Liver (tissue), 9 donors: ENCODE measurements around the gene MEP1B. TPM values are rescaled to one million over a fixed set of nuclear protein-coding genes. Genes with fewer than 3 reads are reported as not detected.
A peak's percentile ranks its signal among the peaks of the same experiment; 100 is the strongest.

Experiments
- DNase-seq: peaks from one replicate; pipeline ENCODE4 v3.0.0-alpha.2; 2017; ENCODE audit warnings: low spot score
- H3K27ac ChIP-seq, 2 donors: one replicate each; pipeline ENCODE4 v1.7.0; 2013; ENCODE audit warnings: inconsistent platforms in 2 of 2, low read length in 2 of 2, control low read depth in 1 of 2, low read depth in 1 of 2, mild to moderate bottlenecking in 1 of 2
- H3K27me3 ChIP-seq, 4 donors: one replicate each; pipeline versions ENCODE4 v1.6.1 to v1.7.0; 2013; ENCODE audit warnings: low read length in 3 of 4, inconsistent platforms in 1 of 4, mild to moderate bottlenecking in 1 of 4, moderate library complexity in 1 of 4; ENCODE audit not compliant: control insufficient read depth in 4 of 4, insufficient read depth in 4 of 4
- H3K36me3 ChIP-seq, 4 donors: one replicate each; pipeline versions ENCODE4 v1.6.1 to v1.7.0; 2013; ENCODE audit warnings: low read length in 3 of 4, mild to moderate bottlenecking in 3 of 4, low read depth in 1 of 4, moderate library complexity in 1 of 4; ENCODE audit not compliant: control insufficient read depth in 4 of 4, insufficient read depth in 3 of 4
- H3K4me1 ChIP-seq, 4 donors: one replicate each; pipeline versions ENCODE4 v1.6.1 to v1.7.0; 2013; ENCODE audit warnings: low read length in 3 of 4, mild to moderate bottlenecking in 3 of 4, moderate library complexity in 1 of 4; ENCODE audit not compliant: control insufficient read depth in 4 of 4, insufficient read depth in 4 of 4
- H3K4me3 ChIP-seq, 3 donors: one replicate each; pipeline versions ENCODE4 v1.6.1 to v1.7.0; 2013; ENCODE audit warnings: low read length in 3 of 3, control low read depth in 1 of 3, low read depth in 1 of 3, mild to moderate bottlenecking in 1 of 3
- H3K9ac ChIP-seq, 2 donors: one replicate each; pipeline ENCODE4 v1.7.0; 2013; ENCODE audit warnings: low read length in 2 of 2, mild to moderate bottlenecking in 2 of 2, moderate library complexity in 2 of 2, control low read depth in 1 of 2, low read depth in 1 of 2
- H3K9me3 ChIP-seq, 4 donors: one replicate each; pipeline versions ENCODE4 v1.6.1 to v1.7.0; 2013; ENCODE audit warnings: low read length in 3 of 4; ENCODE audit not compliant: control insufficient read depth in 4 of 4
- CTCF ChIP-seq: fragments of 150-350 bp; IDR thresholded peaks from 2 replicates; pipeline ENCODE4 v1.5.1; 2017; ENCODE audit warnings: improper control_type of control experiment, low read depth, low read length; ENCODE audit not compliant: missing input control
- EGR1 ChIP-seq, 2 donors: IDR thresholded peaks; 2 replicates each; pipeline ENCODE4 v1.6.1; 2016 to 2018; ENCODE audit warnings: antibody characterized with exemption in 2 of 2, low read depth in 2 of 2
- FOXA1 ChIP-seq: IDR thresholded peaks from 2 replicates; pipeline ENCODE4 v1.6.1; 2016; ENCODE audit warnings: antibody characterized with exemption
- FOXA2 ChIP-seq: IDR thresholded peaks from 2 replicates; pipeline ENCODE4 v1.6.1; 2016; ENCODE audit warnings: antibody characterized with exemption
- GABPA ChIP-seq, 2 donors: IDR thresholded peaks in 1 of 2; conservative IDR thresholded peaks in 1 of 2; 2 replicates each; pipeline ENCODE4 v1.6.1; 2016; ENCODE audit warnings: antibody characterized with exemption in 2 of 2, mild to moderate bottlenecking in 1 of 2, moderate library complexity in 1 of 2
- HNF4A ChIP-seq, 2 donors: conservative IDR thresholded peaks; 2 replicates each; pipeline ENCODE4 v1.6.1; 2016; ENCODE audit warnings: antibody characterized with exemption in 2 of 2, mild to moderate bottlenecking in 2 of 2
- HNF4G ChIP-seq: IDR thresholded peaks from 2 replicates; pipeline ENCODE4 v1.6.1; 2016; ENCODE audit warnings: antibody characterized with exemption
- JUND ChIP-seq, 2 donors: IDR thresholded peaks; 2 replicates each; pipeline ENCODE4 v1.6.1; 2016; ENCODE audit warnings: antibody characterized with exemption in 2 of 2
- MAX ChIP-seq: IDR thresholded peaks from 2 replicates; pipeline ENCODE4 v1.6.1; 2016; ENCODE audit warnings: antibody characterized with exemption
- NR2F2 ChIP-seq: IDR thresholded peaks from 2 replicates; pipeline ENCODE4 v1.6.1; 2016; ENCODE audit warnings: antibody characterized with exemption
- RXRA ChIP-seq, 2 donors: IDR thresholded peaks; 2 replicates each; pipeline ENCODE4 v1.6.1; 2017 to 2018; ENCODE audit warnings: antibody characterized with exemption in 2 of 2, mild to moderate bottlenecking in 1 of 2
- SP1 ChIP-seq: IDR thresholded peaks from 2 replicates; pipeline ENCODE4 v1.6.1; 2018; ENCODE audit warnings: antibody characterized with exemption, mild to moderate bottlenecking
- TAF1 ChIP-seq: conservative IDR thresholded peaks from 2 replicates; pipeline ENCODE4 v1.6.1; 2016; ENCODE audit warnings: antibody characterized with exemption, mild to moderate bottlenecking
- YY1 ChIP-seq: IDR thresholded peaks from 2 replicates; pipeline ENCODE4 v1.6.1; 2016; ENCODE audit warnings: antibody characterized with exemption, mild to moderate bottlenecking
- ZBTB33 ChIP-seq: IDR thresholded peaks from 2 replicates; pipeline ENCODE4 v1.6.1; 2016; ENCODE audit warnings: antibody characterized with exemption
- WGBS: extraction: QIAGEN DNeasy Blood & Tissue Kit; methylation state at CpG from one replicate; pipeline ENCODE4 v1.1.7; 2013; 5-methylcytosine and 5-hydroxymethylcytosine counted together
- polyA plus RNA-seq, 2 donors: library from polyadenylated mRNA; stranded (reverse) in 1 of 2; unstranded in 1 of 2; fragments of 200-250 nt in 1 of 2; fragments of >200 nt in 1 of 2; fragmentation: Nextera tagmentation in 1 of 2; extraction: Ambion mirVana in 1 of 2; gene quantifications; one replicate each; pipeline versions ENCODE4 v1.2.1 to v1.2.3, GENCODE V29; 2013 to 2015
- total RNA-seq, 2 donors: library from RNA; depleted of rRNA; stranded (reverse); fragments of >200 nt; gene quantifications; one replicate each; pipeline ENCODE4 v1.2.3, GENCODE V29; 2014
- TF ChIP-seq, protein P1 (sequence below): IDR thresholded peaks from 2 replicates; pipeline ENCODE4 v1.6.1; 2016; ENCODE audit warnings: antibody characterized with exemption, mild to moderate bottlenecking
- donor health status: healthy.
- donor health status: healthy.
- donor health status: healthy.
- donor health status: healthy.
- donor health status: healthy.

The MEP1B gene
- total and polyA plus RNA-seq, 4 donors, result 0.08 to 0.11 (median 0.09) TPM; not detected in 1

DNA sequence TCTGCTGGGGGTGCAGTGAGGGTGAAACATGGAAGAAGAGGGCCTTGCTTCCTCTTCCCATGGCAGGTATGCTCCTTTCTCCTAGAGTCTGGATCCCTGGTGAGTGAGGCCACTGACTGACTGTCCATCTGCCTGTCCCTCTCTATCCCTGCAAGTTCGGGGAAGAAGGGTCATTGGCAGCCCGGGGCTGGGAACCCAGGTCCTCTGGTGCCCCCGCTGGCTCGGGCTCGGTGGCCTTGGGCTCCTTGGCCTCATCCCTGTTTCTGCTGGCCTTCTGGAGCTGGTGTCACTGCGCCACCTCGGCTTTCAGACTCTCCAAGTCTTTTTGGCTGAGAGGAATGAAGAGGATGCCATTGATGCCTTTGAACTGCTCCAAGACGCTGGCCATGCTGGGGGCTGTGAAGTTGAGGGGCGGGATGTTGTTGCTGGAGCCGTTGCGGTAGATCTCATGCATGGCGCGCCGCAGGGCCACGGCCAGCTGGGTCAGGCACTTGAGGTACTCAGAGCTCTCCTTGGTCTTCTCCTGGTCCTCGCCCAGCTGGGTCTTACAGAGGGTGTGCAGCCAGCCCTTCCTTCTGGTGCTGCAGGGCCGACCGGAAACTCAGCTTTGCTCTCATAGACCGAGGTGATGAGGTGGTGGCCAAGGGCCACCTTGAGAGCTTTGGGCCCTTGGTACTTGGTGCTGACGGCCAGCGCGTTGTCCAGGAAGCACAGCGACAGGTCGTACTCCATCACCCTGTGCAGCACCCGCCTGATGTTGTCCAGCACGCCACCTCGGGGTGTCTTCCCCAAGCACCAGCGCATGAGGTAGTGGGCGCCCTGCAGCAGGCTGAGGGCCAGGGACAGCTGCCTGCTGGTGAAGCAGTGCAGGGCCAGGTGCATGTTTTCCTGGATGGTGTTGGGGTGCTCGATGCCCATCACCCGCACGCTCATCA, 6.3 kb downstream of the MEP1B start (continued):
- TF ChIP-seq CTCF (no peak), SP1 (no peak)

DNA sequence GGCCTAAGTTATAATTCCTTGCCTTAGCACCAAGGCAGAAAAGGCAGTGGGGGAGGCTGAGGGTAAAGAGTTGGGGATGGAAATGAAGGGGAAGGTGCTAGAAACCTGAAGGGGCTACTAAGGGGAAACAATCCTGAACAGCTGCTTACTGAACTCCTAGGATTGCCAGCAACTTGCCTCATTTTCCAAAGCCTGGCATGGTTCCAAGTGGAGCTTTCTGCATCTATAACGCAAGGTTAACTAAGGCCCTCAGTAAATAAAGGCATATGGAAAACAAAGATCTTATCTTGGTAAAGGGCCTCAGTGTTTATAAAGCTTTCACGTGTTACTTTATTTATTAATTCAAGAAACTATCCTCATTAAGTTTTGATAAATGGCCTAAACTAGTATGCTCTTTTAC, 10.9 kb downstream of the MEP1B start:
- TF ChIP-seq GABPA (IDR thresholded peaks at IDR 0.05 in 1 of 2, conservative IDR thresholded peaks at IDR 0.05 in 1 of 2), result no peak
- TF ChIP-seq SP1, result no peak
- no peak for TF ChIP-seq HNF4G
- no peak for TF ChIP-seq YY1
- no peak for TF ChIP-seq FOXA2
- no peak for TF ChIP-seq FOXA1
- TF ChIP-seq JUND (IDR thresholded peaks at IDR 0.05), result no peak
- no peak for TF ChIP-seq EGR1 (IDR thresholded peaks at IDR 0.05; ENCODE audit: low read depth in 2 of 2)
- no peak for DNase-seq

GRCh38 chr18:32201948-32202672, 12.3 kb downstream of the MEP1B start:
- Histone ChIP-seq H3K27me3 (no peaks in the 10 kb centered on the region), H3K4me3 (no peak overlapping the region), H3K9me3 (no peaks in the 10 kb centered on the region), H3K36me3 (no peaks in the 10 kb centered on the region), H3K9ac (no peak overlapping the region), H3K4me1 (peaks cover 0 to 5% (median under 1%) of the 10 kb centered on the region in 4 donors), H3K27ac (no peak overlapping the region)
- WGBS, result 56% methylated on average over 3 of the region's 3 CpGs
- no peak for DNase-seq
- TF ChIP-seq, protein P1, sequence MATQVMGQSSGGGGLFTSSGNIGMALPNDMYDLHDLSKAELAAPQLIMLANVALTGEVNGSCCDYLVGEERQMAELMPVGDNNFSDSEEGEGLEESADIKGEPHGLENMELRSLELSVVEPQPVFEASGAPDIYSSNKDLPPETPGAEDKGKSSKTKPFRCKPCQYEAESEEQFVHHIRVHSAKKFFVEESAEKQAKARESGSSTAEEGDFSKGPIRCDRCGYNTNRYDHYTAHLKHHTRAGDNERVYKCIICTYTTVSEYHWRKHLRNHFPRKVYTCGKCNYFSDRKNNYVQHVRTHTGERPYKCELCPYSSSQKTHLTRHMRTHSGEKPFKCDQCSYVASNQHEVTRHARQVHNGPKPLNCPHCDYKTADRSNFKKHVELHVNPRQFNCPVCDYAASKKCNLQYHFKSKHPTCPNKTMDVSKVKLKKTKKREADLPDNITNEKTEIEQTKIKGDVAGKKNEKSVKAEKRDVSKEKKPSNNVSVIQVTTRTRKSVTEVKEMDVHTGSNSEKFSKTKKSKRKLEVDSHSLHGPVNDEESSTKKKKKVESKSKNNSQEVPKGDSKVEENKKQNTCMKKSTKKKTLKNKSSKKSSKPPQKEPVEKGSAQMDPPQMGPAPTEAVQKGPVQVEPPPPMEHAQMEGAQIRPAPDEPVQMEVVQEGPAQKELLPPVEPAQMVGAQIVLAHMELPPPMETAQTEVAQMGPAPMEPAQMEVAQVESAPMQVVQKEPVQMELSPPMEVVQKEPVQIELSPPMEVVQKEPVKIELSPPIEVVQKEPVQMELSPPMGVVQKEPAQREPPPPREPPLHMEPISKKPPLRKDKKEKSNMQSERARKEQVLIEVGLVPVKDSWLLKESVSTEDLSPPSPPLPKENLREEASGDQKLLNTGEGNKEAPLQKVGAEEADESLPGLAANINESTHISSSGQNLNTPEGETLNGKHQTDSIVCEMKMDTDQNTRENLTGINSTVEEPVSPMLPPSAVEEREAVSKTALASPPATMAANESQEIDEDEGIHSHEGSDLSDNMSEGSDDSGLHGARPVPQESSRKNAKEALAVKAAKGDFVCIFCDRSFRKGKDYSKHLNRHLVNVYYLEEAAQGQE, result no peak
- TF ChIP-seq SP1 (peak; percentile 91), FOXA1 (no peak), RXRA (IDR thresholded peaks at IDR 0.05) (peak; percentile 71 to 75), NR2F2 (no peak), HNF4A (conservative IDR thresholded peaks at IDR 0.05) (peak; percentile 93 to 97), ZBTB33 (no peak), YY1 (peak; percentile 45), GABPA (IDR thresholded peaks at IDR 0.05 in 1 of 2, conservative IDR thresholded peaks at IDR 0.05 in 1 of 2) (no peak), MAX (peak; percentile 38), TAF1 (no peak), FOXA2 (no peak), JUND (IDR thresholded peaks at IDR 0.05) (peak in 1 of 2 donors; percentile 44), EGR1 (IDR thresholded peaks at IDR 0.05; ENCODE audit: low read depth in 2 of 2) (no peak), HNF4G (peak; percentile 96), CTCF (no peak)

More for the DNA sequence above, 10.9 kb downstream of the MEP1B start:
- Histone ChIP-seq H3K9ac (no peak overlapping the region), H3K9me3 (no peaks in the 10 kb centered on the region), H3K27me3 (no peaks in the 10 kb centered on the region), H3K4me1 (peaks cover 0 to 5% (median under 1%) of the 10 kb centered on the region in 4 donors), H3K36me3 (no peaks in the 10 kb centered on the region), H3K4me3 (no peak overlapping the region), H3K27ac (no peak overlapping the region)
- 65% methylated on average over 2 of the region's 2 CpGs for WGBS
